GM18909 (cell line): Measurements from ENCODE around the gene SYNPR.

Experiments used
- ATAC-seq: cut with Tn5 transposase; IDR thresholded peaks from one replicate; pipeline ENCODE4 v1.9.1; 2021; ENCODE audit warnings: mild to moderate bottlenecking; ENCODE audit not compliant: unreplicated experiment, poor library complexity

Gene SYNPR

GRCh38 chr3:63523100-63523499 lies 245.0 kb downstream of the SYNPR start:
- no peak for ATAC-seq

- ATAC-seq, result no peak
Observed at GRCh38 chr3:63528325-63529000, 250.4 kb downstream of the SYNPR start.

DNA sequence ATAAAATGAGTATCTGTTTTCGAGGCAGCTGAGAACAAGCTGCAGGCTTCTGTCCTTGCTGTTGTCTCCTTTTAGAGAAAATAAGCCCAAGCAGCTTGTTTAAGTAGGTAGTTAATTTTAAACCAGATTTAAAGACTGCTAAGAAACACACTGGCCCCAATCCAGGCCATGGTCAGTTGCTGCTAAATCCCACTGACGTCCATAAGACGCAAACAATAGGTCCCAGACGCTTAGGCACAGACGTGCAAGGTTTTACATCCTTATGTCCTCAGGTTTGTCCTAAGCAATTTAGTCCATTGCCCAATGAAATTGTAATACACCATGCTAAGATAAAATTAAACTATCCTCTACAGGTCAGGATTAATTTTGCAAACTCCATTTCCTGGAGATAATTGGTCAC lies 254.4 kb downstream of the SYNPR start:
- ATAC-seq, result no peak

DNA sequence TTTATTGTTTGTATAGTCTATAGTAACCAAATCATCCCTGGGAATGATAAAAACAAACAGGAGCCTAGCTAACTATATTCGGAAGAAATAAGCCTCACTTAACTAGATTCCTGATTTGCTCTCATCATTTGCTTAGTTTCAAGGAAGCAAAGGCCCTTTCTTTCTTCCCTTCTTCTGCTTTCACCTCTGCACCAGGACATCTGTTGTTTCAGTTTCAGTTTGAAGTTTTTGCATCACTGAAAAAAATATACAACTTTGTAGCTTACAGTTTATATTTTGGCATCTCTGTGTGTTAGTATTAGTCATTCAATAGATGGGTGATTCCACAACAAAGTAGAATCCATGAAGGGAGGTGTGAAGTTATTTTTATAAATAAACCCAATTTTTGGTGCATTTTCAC lies 260.8 kb downstream of the SYNPR start:
- no peak for ATAC-seq

DNA sequence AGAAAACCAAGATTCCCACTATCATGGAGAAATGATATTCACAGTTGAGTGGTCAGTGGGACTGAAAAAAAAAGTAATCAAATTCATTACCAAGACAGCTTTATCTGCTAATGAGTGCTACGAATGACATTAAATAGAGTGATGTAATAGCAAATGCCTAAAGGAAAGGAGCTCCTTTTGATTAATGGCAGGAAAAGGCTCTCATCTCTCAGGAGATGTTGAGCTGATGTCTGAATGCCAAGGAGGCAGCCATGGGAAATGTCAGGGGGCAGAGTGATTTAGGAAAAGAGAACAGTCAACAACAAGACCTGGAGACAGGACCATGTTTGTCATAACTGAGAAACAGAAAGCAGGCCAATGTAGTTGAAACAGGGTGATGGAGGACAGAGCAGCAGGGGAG lies 277.7 kb downstream of the SYNPR start:
- ATAC-seq, result no peak

DNA sequence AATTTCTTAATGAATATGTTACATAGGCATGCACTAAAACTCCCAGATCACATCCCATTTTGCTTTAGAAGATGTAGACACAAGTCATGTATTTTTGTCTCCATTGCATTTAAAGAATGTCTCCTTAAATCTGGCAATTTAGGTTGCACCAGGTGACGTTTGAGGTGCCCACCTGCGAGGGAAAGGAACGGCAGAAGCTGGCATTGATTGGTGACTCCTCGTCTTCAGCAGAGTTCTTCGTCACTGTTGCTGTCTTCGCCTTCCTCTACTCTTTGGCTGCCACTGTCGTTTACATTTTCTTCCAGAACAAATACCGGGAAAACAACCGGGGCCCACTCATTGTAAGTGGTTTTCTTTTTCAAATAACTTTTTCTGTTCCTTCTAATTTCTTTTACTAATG lies 278.3 kb downstream of the SYNPR start:
- no peak for ATAC-seq

GRCh38 chr3:63557912-63558311 lies 279.8 kb downstream of the SYNPR start:
- peak; percentile 95 for ATAC-seq

- no peak for ATAC-seq
Observed at GRCh38 chr3:63559884-63560283, 281.8 kb downstream of the SYNPR start.

- no peak for ATAC-seq
Observed at GRCh38 chr3:63561879-63562278, 283.8 kb downstream of the SYNPR start.

GRCh38 chr3:63562323-63562722 lies 284.2 kb downstream of the SYNPR start:
- no peak for ATAC-seq

DNA sequence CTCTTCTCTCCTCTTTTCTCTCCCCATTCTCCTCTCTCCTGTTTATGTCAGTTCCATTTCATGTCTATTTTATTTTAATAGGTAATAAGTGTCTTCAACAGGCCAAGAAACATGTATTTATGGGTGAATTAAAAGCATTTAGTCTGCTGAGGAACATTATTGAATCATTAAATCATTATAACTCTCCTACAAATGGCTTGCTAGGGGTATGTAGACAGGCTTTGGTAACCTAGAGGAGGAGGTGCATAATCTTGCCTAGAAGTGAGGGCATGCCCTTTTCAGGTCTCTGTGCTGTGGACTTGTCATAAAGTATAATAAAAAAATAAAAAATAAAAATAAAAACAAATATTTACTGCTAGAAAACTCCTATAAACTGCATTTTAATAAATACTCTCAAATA lies 285.5 kb downstream of the SYNPR start:
- no peak for ATAC-seq

DNA sequence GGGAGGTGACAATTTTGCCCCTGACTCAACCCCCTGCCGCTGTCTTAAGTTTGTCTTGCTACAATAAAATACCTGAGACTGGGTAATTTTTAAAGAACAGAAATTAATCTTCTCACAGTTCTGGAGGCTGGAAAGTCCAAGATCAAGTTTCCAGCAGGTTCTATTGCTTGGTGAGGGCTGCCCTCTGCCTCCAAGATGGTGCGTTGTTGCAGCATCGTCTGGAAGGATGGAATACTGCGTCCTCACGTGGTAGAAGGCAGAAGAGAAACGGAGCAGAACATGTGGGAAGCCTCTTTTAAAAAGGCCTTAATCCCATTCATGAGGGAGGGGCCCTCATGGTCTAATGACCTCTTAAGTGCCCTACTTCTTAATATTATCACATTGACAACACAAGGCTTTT lies 287.1 kb downstream of the SYNPR start:
- ATAC-seq, result no peak

DNA sequence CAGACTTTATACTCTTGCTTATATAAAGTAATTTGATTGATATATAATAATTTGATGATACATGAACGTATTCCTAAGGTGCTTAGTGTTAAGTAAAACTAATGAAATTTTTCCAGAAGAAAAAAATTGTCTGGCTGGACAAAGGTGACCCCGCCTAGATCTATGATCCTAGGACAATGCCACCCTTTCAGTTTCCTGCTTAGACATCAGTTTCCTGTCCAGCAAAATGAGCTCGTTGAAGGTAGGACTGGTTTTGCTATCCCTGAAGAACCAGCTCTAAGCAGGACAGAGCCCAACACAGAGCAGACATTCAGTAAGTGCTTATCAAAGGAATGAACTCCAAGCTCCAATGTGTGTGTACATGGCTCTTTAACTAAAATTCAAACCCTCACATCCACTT lies 293.6 kb downstream of the SYNPR start:
- no peak for ATAC-seq

DNA sequence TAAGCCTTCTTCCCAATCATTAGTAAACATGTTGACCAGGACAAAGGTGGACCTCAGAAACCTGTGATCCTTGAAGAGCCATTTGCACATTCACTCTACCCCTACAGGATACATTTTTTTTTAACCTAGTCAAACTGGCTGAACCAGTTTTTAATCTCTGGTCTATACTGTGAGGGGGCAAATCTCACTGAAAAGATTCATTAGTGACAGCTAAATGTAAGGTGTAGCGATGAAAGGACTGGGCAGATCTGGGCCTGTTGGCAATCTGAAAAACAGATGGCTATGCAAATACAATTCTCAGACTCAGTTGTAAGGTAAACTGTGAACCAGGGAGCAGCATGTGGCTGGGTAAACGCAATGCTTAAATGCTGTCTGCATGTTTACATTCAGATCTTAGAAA lies 298.7 kb downstream of the SYNPR start:
- ATAC-seq, result no peak

- no peak for ATAC-seq
Observed at GRCh38 chr3:63578858-63579257, 300.8 kb downstream of the SYNPR start.

- ATAC-seq, result no peak
Observed at GRCh38 chr3:63580151-63580550, 302.0 kb downstream of the SYNPR start.

DNA sequence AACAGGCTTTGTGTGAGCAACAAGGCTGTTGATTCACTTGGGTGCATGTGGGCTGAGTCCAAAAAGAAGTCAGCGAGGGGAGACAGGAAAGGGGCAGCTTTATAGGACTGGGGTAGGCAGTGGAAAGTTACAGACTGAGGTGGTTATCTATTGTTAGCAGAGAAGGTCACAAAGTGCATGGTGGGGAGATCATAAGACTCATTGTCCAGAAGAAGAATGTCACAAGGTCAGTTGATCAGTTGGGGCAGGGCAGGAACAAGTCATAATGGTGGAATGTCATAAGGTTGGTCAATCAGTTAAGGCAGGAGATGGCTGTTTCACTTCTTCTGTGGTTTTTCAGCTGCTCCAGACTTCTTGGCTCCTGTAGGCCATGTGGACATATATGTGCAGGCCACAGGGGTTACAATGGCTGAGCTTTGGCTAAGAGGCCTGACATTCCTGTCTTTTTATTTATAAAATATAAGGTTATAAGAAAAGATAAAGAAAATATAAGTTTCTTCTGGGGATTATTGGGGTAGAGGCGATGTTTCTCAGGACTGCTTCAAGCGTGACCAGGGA lies 304.9 kb downstream of the SYNPR start:
- no peak for ATAC-seq

- no peak for ATAC-seq
Observed at GRCh38 chr3:63584681-63585080, 306.6 kb downstream of the SYNPR start.

GRCh38 chr3:63585927-63586326 lies 307.8 kb downstream of the SYNPR start:
- ATAC-seq, result no peak

DNA sequence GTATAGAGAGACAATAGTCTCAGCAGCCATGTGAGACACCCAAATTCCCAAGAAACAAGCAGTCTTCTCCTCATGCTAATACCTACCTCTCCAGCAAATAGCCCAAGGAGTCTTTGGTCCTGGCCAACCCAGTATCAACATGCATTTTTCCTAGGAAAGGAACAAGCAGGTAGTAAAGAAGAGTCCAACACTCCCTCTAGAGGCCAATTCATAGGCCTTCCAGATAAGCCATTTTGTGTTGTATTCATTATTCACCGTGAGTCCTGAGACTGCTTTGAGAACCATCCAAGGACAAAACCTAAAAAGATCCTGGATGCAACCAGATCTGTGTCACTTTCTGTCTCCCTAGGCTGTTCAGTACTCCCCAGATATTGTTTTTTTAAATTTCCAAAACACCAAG lies 310.8 kb downstream of the SYNPR start:
- ATAC-seq, result no peak

- no peak for ATAC-seq
Observed at GRCh38 chr3:63593779-63594178, 315.7 kb downstream of the SYNPR start.

GRCh38 chr3:63595221-63595620 lies 317.1 kb downstream of the SYNPR start:
- ATAC-seq, result no peak
